ENCODE data around the gene ZNF624. TPM values are rescaled to one million over a fixed set of nuclear protein-coding genes. Genes with fewer than 3 reads are reported as not detected.
"Not testable (repeated sequence)": the region's sequence is repeated elsewhere in the genome, so short reads cannot be mapped to it uniquely, and the experiment has no call there.

ZNF624 gene
- total and polyA plus RNA-seq, 2 of the 4 experiments (the other 2 are of a cell fraction) = 0.80 to 3.8 TPM

DNA sequence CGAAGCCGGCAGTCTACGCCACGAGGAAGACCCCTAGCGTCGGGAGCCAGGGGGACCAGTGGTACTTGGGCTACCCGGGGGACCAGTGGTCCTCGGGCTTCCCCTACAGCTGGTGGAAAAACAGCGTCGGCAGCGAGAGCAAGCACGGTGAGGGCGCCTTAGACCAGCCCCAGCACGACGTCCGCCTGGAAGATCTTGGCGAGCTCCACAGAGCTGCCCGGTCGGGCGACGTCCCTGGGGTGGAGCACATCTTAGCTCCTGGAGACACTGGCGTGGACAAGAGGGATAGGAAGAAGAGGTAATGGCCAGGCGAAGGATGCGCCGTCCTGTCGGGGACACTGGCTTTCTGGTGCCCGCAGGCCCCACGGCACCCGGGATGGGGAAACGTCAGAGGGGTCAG is 36.8 kb upstream of the ZNF624 start:
- H3K36me3 ChIP-seq (ENCODE audit: control insufficient read depth, insufficient read depth, low read length); H3K18ac ChIP-seq (ENCODE audit: low read depth, low read length); H3K56ac ChIP-seq (ENCODE audit: extremely low read depth, insufficient read depth, low read length); H3K9ac ChIP-seq (ENCODE audit: low read depth, low read length); intact Hi-C loops (cut with micrococcal nuclease); ATAC-seq (ENCODE audit: low read depth); H3K4me2 ChIP-seq (ENCODE audit: low read depth, low read length); H3K27ac ChIP-seq (ENCODE audit: insufficient read depth, low read length); DNase-seq; in situ Hi-C loops (cut with MboI; ENCODE audit: low sequenced_read_pairs); H3K79me1 ChIP-seq (ENCODE audit: low read depth in 1 of 2, low read length in 2 of 2); H3K4me3 ChIP-seq (ENCODE audit: insufficient read depth, low read depth, low read length); H3K23ac ChIP-seq (ENCODE audit: low read depth, low read length); H3K14ac ChIP-seq (replicated peaks; ENCODE audit: low read depth, low read length); H2AFZ ChIP-seq (replicated peaks; ENCODE audit: low read length, poor library complexity); H3K9me1 ChIP-seq (ENCODE audit: insufficient read depth, low read length); H3K4me1 ChIP-seq (ENCODE audit: control insufficient read depth, insufficient read depth, low read length); H2AK9ac ChIP-seq (replicated peaks; ENCODE audit: low read depth, low read length, poor library complexity); BruUV-seq (replicated peaks); H2BK20ac ChIP-seq (ENCODE audit: low read depth, low read length); H2AK5ac ChIP-seq (ENCODE audit: low read depth, low read length); H3K9me3 ChIP-seq (ENCODE audit: control insufficient read depth, insufficient read depth, low read length); H3K4ac ChIP-seq (ENCODE audit: low read depth, low read length); H3K27me3 ChIP-seq (ENCODE audit: control insufficient read depth, insufficient read depth, low read length); H4K91ac ChIP-seq (ENCODE audit: insufficient read depth, low read depth, low read length); CTCF ChIA-PET; POLR2A ChIA-PET (ENCODE audit: unreplicated experiment); H4K5ac ChIP-seq (ENCODE audit: low read depth, low read length); H4K20me1 ChIP-seq (ENCODE audit: insufficient read depth, low read length); dilution Hi-C loops (cut with HindIII; ENCODE audit: low sequenced_read_pairs, unreplicated experiment); H4K8ac ChIP-seq (ENCODE audit: low read depth in 2 of 2, low read length in 2 of 2); H2BK120ac ChIP-seq (ENCODE audit: low read depth, low read length); H2BK15ac ChIP-seq (ENCODE audit: low read depth, low read length); H2BK5ac ChIP-seq (ENCODE audit: low read depth, low read length, poor library complexity, severe bottlenecking): not testable (repeated sequence)
- WGBS, 2 experiments (ENCODE audit: extremely low coverage in 2 of 2, insufficient read length in 1 of 2) = no CpG with 5 or more reads among the region's 30 CpGs

Measured in IMR-90 (cell line).